GM06990 (cell line): ENCODE measurements around the gene EGR4.

Experiments
- DNase-seq: peaks from one replicate; pipeline ENCODE4 v3.0.0-alpha.2; 2011; ENCODE audit not compliant: insufficient read length; ENCODE audit errors: extremely low read depth
- H3K27me3 ChIP-seq: replicated peaks from 2 replicates; pipeline ENCODE4 v1.6.0; 2011; ENCODE audit warnings: low read length; ENCODE audit not compliant: control insufficient read depth, insufficient read depth
- H3K36me3 ChIP-seq: 2 replicates; pipeline ENCODE4 v1.5.1; 2011; ENCODE audit warnings: low read length; ENCODE audit not compliant: control insufficient read depth, insufficient read depth
- H3K4me3 ChIP-seq: replicated peaks from 2 replicates; pipeline ENCODE4 v1.5.1; 2011; ENCODE audit warnings: low read depth, mild to moderate bottlenecking, control low read depth, low read length
- CTCF ChIP-seq: IDR thresholded peaks from 2 replicates; pipeline ENCODE4 v1.5.1; 2011; ENCODE audit warnings: low read length, control low read depth, mild to moderate bottlenecking, inconsistent platforms; ENCODE audit not compliant: insufficient read depth, poor library complexity, severe bottlenecking

Gene EGR4

GRCh38 chr2:73257021-73257420 is 36.3 kb downstream of the EGR4 start:
- Histone ChIP-seq H3K36me3 (peaks cover 32% of the 10 kb centered on the region), H3K4me3 (no peak overlapping the region), H3K27me3 (no peaks in the 10 kb centered on the region)
- TF ChIP-seq CTCF, result no peak
- no peak for DNase-seq

GRCh38 chr2:73256618-73256922 is 36.8 kb downstream of the EGR4 start:
- Histone ChIP-seq H3K36me3 (peaks cover 32% of the 10 kb centered on the region), H3K27me3 (no peaks in the 10 kb centered on the region), H3K4me3 (no peak overlapping the region)
- DNase-seq, result no peak
- no peak for TF ChIP-seq CTCF

GRCh38 chr2:73255907-73256617 is 37.3 kb downstream of the EGR4 start:
- Histone ChIP-seq H3K27me3 (no peaks in the 10 kb centered on the region), H3K36me3 (peaks cover 35% of the 10 kb centered on the region), H3K4me3 (no peak overlapping the region)
- no peak for DNase-seq
- TF ChIP-seq CTCF, result no peak

- no peak overlapping the region for H3K4me3 ChIP-seq
- TF ChIP-seq CTCF, result no peak
- no peak for DNase-seq
- H3K27me3 ChIP-seq, result no peaks in the 10 kb centered on the region
- peaks cover 44% of the 10 kb centered on the region for H3K36me3 ChIP-seq
Measured at GRCh38 chr2:73255007-73255644, 38.2 kb downstream of the EGR4 start.

- Histone ChIP-seq H3K27me3 (no peaks in the 10 kb centered on the region), H3K4me3 (no peak overlapping the region), H3K36me3 (peaks cover 44% of the 10 kb centered on the region)
- DNase-seq, result no peak
- no peak for TF ChIP-seq CTCF
Measured at GRCh38 chr2:73254343-73255006, 38.9 kb downstream of the EGR4 start.
